AG04450 (cell line): Measurements from ENCODE around the gene DGKE. TPM values are rescaled to one million over a fixed set of nuclear protein-coding genes. Genes with fewer than 3 reads are reported as not detected.

Experiments
- CTCF ChIA-PET: fragments of 300-600, 350-600 bp; formaldehyde crosslinking; extraction: SDS; loops from one replicate; lab custom pipeline; 2022; ENCODE audit warnings: antibody characterized with exemption, inconsistent platforms; lab: Charles Lee
- POLR2A ChIA-PET: fragments of 350-600 bp; formaldehyde crosslinking; extraction: SDS; loops from one replicate; lab custom pipeline; 2021; ENCODE audit warnings: antibody characterized with exemption, inconsistent platforms; lab: Yijun Ruan, JAX
- DNase-seq: peaks from one replicate; pipeline ENCODE4 v3.0.0-alpha.2; 2011; ENCODE audit warnings: low read depth, low spot score
- H3K27ac ChIP-seq: one replicate; pipeline ENCODE4 v1.5.1; 2012; ENCODE audit warnings: low read depth, low read length, control low read depth
- H3K27me3 ChIP-seq: one replicate; pipeline ENCODE4 v1.6.0; 2012; ENCODE audit warnings: low read length; ENCODE audit not compliant: control insufficient read depth, insufficient read depth
- H3K4me3 ChIP-seq: 2 replicates; pipeline ENCODE4 v1.5.1; 2011; ENCODE audit warnings: mild to moderate bottlenecking, low read depth, low read length, control low read depth
- H3K9me3 ChIP-seq: 2 replicates; pipeline ENCODE4 v1.5.1; 2012; ENCODE audit warnings: low read length; ENCODE audit not compliant: control insufficient read depth, insufficient read depth
- polyA plus RNA-seq: library from polyadenylated mRNA; depleted of rRNA; stranded (reverse); fragments of >200 nt; gene quantifications from 2 replicates; pipeline ENCODE4 v1.2.3, GENCODE V29; 2011; rRNA removed
- small RNA-seq: library from RNA; depleted of rRNA; stranded (forward); fragments of <200 nt; gene quantifications from one replicate; pipeline ENCODE3, GENCODE V24; 2012; ENCODE audit warnings: low read depth; ENCODE audit not compliant: insufficient read length
- TF ChIP-seq, protein P1 (sequence below): IDR thresholded peaks from 2 replicates; pipeline ENCODE4 v1.5.1; 2011; ENCODE audit warnings: low read depth, low read length, control low read depth, inconsistent platforms

The DGKE gene
- polyA plus RNA-seq, 1 experiment = 2.3 TPM

DNA sequence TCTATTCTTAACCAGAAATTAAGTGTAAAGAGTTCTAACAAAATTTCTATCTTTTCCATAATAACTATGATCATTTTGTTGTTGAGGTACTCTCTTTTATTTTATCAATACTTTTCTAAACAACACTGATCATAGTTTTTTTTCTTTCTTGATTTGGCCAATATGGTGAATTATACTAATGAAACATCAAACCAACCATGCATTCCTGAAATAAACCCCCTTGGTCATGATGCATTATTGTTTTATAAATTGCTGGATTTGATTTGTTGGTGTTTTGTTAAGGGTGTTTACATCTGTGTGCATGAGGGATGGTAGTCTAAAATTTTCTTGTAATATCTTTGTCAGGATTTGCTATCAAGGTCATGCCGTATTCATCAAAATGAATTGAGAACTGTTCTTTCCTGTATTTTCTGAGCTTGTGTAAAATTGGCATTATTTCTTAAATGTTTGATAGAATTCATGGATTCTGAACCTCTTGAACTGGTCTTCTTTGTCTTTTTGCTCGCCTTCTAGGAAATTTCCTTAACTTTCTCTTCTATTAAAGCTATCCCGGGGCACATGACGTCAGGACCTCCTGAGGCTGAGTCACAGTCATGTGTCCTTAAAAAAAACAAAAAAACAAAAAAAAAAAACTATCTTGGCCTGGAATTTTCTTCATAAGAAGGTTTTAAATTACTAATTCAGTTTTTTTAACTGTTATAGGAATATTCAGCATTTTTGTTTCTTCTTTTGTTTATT is 83.8 kb downstream of the DGKE start:
- DNase-seq = no peak
- TF ChIP-seq, protein P1, sequence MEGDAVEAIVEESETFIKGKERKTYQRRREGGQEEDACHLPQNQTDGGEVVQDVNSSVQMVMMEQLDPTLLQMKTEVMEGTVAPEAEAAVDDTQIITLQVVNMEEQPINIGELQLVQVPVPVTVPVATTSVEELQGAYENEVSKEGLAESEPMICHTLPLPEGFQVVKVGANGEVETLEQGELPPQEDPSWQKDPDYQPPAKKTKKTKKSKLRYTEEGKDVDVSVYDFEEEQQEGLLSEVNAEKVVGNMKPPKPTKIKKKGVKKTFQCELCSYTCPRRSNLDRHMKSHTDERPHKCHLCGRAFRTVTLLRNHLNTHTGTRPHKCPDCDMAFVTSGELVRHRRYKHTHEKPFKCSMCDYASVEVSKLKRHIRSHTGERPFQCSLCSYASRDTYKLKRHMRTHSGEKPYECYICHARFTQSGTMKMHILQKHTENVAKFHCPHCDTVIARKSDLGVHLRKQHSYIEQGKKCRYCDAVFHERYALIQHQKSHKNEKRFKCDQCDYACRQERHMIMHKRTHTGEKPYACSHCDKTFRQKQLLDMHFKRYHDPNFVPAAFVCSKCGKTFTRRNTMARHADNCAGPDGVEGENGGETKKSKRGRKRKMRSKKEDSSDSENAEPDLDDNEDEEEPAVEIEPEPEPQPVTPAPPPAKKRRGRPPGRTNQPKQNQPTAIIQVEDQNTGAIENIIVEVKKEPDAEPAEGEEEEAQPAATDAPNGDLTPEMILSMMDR = no peak
- Histone ChIP-seq H3K4me3 (no peak overlapping the region), H3K27ac (no peak overlapping the region), H3K9me3 (no peaks in the 10 kb centered on the region; the same call in 1 of the 2 replicates), H3K27me3 (no peaks in the 10 kb centered on the region)
- POLR2A ChIA-PET = no interaction called here
- CTCF ChIA-PET = interaction anchor here (0.6 to 0.7 kb wide), 2 partner anchors 98 to 138 kb away, joined by 3 to 4 read pairs; no protein-coding TSS in a partner anchor

- Histone ChIP-seq H3K27me3 (no peaks in the 10 kb centered on the region), H3K9me3 (no peaks in the 10 kb centered on the region; the same call in 1 of the 2 replicates), H3K4me3 (no peak overlapping the region), H3K27ac (no peak overlapping the region)
- TF ChIP-seq, protein P1 = no peak
- POLR2A ChIA-PET = no interaction called here
- CTCF ChIA-PET = interaction anchor here (1.5 kb wide), 1 partner anchor 99 kb away, joined by 5 read pairs; no protein-coding TSS in a partner anchor
- DNase-seq = no peak
Measured at GRCh38 chr17:56918916-56919315, 85.0 kb downstream of the DGKE start.

Small RNA genes lying within 50 kb of the gene (small RNA-seq; reads per million reads assigned to genes)
- not detected for gene AC015912.2
- not detected for gene RNU6-1158P

Other genes with a start within 250 kb of the DGKE start
- 0.64 and 0.97 TPM in 2 replicates for gene NOG, start 240.5 kb upstream of the DGKE start, polyA plus RNA-seq
- 0.42 and 0.76 TPM in 2 replicates for gene C17orf67, start 231 bp upstream of the DGKE start, polyA plus RNA-seq
- 48.1 and 58.2 TPM in 2 replicates for gene TRIM25, start 79.9 kb downstream of the DGKE start, polyA plus RNA-seq
- 6.4 and 8.2 TPM in 2 replicates for gene COIL, start 126.9 kb downstream of the DGKE start, polyA plus RNA-seq
- gene SCPEP1, start 144.0 kb downstream of the DGKE start, polyA plus RNA-seq = 58.7 and 66.4 TPM in 2 replicates